HFF-Myc (cell line): Measurements from ENCODE around the gene CDH9.

Experiments used
- DNase-seq: peaks from one replicate; pipeline ENCODE4 v3.0.0-alpha.2; 2011; ENCODE audit warnings: low read depth; ENCODE audit errors: extremely low read depth
- H3K4me3 ChIP-seq: replicated peaks from 2 replicates; pipeline ENCODE4 v1.5.1; 2011; ENCODE audit warnings: low read depth, mild to moderate bottlenecking, control low read depth, low read length
- CTCF ChIP-seq: IDR thresholded peaks from 2 replicates; pipeline ENCODE4 v1.5.1; 2012; ENCODE audit warnings: mild to moderate bottlenecking, low read depth, low read length, control low read depth; ENCODE audit errors: missing control alignments

The CDH9 gene, protein sequence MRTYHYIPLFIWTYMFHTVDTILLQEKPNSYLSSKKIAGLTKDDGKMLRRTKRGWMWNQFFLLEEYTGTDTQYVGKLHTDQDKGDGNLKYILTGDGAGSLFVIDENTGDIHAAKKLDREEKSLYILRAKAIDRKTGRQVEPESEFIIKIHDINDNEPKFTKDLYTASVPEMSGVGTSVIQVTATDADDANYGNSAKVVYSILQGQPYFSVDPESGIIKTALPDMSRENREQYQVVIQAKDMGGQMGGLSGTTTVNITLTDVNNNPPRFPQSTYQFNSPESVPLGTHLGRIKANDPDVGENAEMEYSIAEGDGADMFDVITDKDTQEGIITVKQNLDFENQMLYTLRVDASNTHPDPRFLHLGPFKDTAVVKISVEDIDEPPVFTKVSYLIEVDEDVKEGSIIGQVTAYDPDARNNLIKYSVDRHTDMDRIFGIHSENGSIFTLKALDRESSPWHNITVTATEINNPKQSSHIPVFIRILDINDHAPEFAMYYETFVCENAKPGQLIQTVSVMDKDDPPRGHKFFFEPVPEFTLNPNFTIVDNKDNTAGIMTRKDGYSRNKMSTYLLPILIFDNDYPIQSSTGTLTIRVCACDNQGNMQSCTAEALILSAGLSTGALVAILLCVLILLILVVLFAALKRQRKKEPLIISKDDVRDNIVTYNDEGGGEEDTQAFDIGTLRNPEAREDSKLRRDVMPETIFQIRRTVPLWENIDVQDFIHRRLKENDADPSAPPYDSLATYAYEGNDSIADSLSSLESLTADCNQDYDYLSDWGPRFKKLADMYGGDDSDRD

DNA sequence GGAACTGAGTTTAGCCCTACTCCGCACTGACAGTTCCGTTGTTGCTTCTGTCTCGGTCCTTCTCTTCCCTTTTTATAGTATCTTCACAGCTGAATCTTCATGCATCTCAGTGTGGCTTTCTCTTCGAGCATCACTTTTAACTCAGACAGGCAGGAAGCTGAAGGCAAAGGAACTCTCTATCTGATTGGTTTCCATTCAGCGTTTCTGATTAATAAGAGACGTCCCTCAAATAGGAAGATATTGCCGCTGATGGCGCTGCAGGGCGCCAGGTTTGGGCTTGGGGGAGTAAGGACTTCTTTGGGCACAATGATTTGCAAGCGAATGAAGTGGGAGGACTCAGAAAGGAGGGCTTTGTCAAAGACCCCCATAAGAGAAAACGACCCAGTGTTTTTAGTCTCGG lies at the start of gene CDH9:
Gene CDH9 (minus strand): TSS at position 111 of the 400 bp plus-strand sequence. CDS start 50,253 bp downstream, outside the sequence.
- TF ChIP-seq CTCF = no peak
- no peak for DNase-seq
- no peak within 1 kb of the TSS for H3K4me3 ChIP-seq

GRCh38 chr5:27087747-27088146 lies 49.4 kb upstream of the CDH9 start:
- no peak overlapping the region for H3K4me3 ChIP-seq
- no peak for TF ChIP-seq CTCF
- no peak for DNase-seq

DNA sequence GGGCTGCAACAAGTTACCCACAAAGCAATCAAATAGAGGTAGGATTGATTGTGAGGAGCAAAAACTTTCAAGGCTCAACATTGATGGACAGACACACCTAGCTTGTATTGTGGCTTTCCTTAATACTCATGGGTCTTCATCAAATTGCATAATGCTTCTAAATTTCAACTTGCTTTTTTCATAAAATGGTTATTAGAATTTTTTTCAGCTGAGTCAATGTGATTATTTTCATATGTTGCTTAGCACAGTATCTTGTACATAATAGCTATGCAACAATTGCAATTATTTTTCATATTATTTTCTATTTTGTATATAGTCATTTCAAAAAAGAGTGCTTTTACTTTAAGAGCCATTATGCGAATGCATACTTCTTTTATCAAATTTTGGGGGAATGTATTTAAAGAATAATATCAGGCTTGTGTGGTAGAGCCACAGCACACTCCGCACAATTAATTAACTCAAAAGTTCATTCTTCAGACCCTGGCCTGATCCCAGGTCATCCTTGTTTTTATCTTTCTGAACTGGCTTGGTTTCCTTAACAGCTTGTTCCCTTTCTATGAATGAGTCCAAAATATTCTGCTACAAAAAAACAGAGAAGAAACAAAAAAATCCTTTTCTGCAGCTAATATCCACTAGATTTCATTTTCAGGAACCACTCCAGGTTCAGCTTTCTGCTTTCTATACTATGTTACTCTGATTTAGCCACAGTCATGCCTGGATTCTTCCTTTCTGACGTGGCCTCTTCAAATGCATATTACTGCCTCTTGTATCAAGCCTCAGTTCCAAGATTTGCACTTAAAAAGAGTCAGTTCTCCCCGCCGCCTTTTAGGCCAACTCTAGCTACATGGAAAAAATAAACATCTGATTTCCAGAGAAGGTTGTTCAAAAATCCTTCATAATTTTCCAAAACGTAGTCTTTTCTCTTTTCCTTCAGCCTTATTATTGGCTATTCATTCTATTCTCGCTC lies 45.3 kb upstream of the CDH9 start:
- DNase-seq = no peak
- H3K4me3 ChIP-seq = no peak overlapping the region
- TF ChIP-seq CTCF = no peak

GRCh38 chr5:27080147-27080546 lies 41.8 kb upstream of the CDH9 start:
- TF ChIP-seq CTCF = no peak
- DNase-seq = no peak
- no peak overlapping the region for H3K4me3 ChIP-seq

DNA sequence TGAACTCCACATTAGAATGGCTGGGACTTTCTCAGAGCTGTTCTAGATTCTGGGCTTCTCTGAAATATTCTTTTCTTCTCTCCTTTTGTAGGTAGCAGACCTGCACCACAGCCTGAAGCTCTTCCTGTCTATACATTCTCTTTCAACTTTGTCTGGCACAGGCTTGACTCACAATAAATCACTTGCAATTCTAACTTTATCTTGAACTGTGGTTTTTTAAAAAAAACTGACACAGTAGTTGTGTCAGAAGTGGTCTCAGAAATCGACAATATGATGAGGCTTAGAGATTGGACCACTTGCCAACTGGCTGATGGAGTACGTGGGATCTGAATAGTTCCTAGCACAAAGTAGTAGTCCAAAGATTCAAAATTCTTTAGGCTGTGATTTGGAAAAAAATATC lies 24.1 kb upstream of the CDH9 start:
- H3K4me3 ChIP-seq = no peak overlapping the region
- no peak for DNase-seq
- no peak for TF ChIP-seq CTCF

DNA sequence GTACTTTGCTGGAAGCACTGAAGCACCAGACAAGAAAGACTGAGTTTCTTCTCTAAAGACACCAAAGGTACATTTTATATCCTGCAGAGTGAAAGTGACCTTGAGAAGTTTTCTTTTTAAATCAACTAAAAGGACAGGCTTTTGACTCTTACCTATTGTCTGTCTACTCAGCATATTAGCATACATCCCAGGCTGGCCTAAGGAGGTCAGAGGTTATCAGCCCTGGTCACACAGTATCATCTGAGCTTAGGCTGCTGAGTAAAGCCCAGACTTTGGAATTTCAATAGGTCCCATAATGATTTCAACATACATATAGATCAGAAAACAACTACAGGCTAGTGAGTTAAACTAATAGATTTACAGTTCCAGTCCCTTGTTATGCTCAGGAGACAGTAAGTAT lies 10.1 kb upstream of the CDH9 start:
- no peak for TF ChIP-seq CTCF
- DNase-seq = no peak
- H3K4me3 ChIP-seq = no peak overlapping the region
